Osteoblast (primary cell): ENCODE measurements around the gene P2RY6. TPM values are rescaled to one million over a fixed set of nuclear protein-coding genes. Genes with fewer than 3 reads are reported as not detected.

Experiments used
- DNase-seq: peaks from one replicate; pipeline ENCODE4 v3.0.0; 2011; ENCODE audit warnings: low spot score, mixed read lengths; ENCODE audit not compliant: insufficient read length; ENCODE audit errors: missing footprints
- H2AFZ ChIP-seq: 2 replicates; pipeline ENCODE4 v1.6.0; 2011; ENCODE audit warnings: mild to moderate bottlenecking, low read length
- H3K27ac ChIP-seq: 2 replicates; pipeline ENCODE4 v1.5.1; 2011; ENCODE audit warnings: mild to moderate bottlenecking, low read depth, low read length, moderate library complexity
- H3K27me3 ChIP-seq: 2 replicates; pipeline ENCODE4 v1.6.0; 2012; ENCODE audit warnings: mild to moderate bottlenecking, control low read depth, inconsistent platforms, low read length, moderate library complexity; ENCODE audit not compliant: insufficient read depth
- H3K36me3 ChIP-seq: 2 replicates; pipeline ENCODE4 v1.5.1; 2011; ENCODE audit warnings: mild to moderate bottlenecking, low read length, control low read depth, moderate library complexity; ENCODE audit not compliant: insufficient read depth
- H3K4me1 ChIP-seq: 2 replicates; pipeline ENCODE4 v1.5.1; 2011; ENCODE audit warnings: mild to moderate bottlenecking, low read length, control low read depth, moderate library complexity; ENCODE audit not compliant: insufficient read depth
- H3K4me2 ChIP-seq: 2 replicates; pipeline ENCODE4 v1.6.0; 2011; ENCODE audit warnings: mild to moderate bottlenecking, low read length; ENCODE audit not compliant: insufficient read depth
- H3K4me3 ChIP-seq: fragments of 200-600 bp; sonication (generic); 3 replicates; pipeline ENCODE4 v1.5.1; 2012; ENCODE audit warnings: mild to moderate bottlenecking, low read length, inconsistent platforms; ENCODE audit not compliant: insufficient read depth
- H3K79me2 ChIP-seq: 2 replicates; pipeline ENCODE4 v1.6.0; 2012; ENCODE audit warnings: mild to moderate bottlenecking, low read length, control low read depth, inconsistent platforms; ENCODE audit not compliant: insufficient read depth
- H3K9me3 ChIP-seq: 2 replicates; pipeline ENCODE4 v1.5.1; 2011; ENCODE audit warnings: low read depth, low read length, control low read depth
- H4K20me1 ChIP-seq: 2 replicates; pipeline ENCODE4 v1.6.0; 2012; ENCODE audit warnings: mild to moderate bottlenecking, low read length, control low read depth; ENCODE audit not compliant: insufficient read depth
- CTCF ChIP-seq: IDR thresholded peaks from 2 replicates; pipeline ENCODE4 v1.5.1; 2011; ENCODE audit warnings: mild to moderate bottlenecking, low read depth, low read length, moderate library complexity; ENCODE audit errors: extremely low read depth
- total RNA-seq: library from RNA; depleted of rRNA; stranded (reverse); fragments of >200 nt; gene quantifications from 2 replicates; pipeline ENCODE4 v1.2.3, GENCODE V29; 2012

Gene P2RY6
- total RNA-seq, 1 donor = 0.72 TPM

- Histone ChIP-seq H3K79me2 (peaks cover 91% of the 10 kb centered on the region), H3K4me1 (peaks cover 91% of the 10 kb centered on the region), H2AFZ (no peak overlapping the region)
Measured at GRCh38 chr11:73321604-73322381, 49.7 kb downstream of the P2RY6 start.

GRCh38 chr11:73322382-73323306, 50.5 kb downstream of the P2RY6 start:
- Histone ChIP-seq H3K79me2 (peaks cover 91% of the 10 kb centered on the region), H3K4me3 (peak overlapping the region; percentile 15), H3K4me1 (peaks cover 91% of the 10 kb centered on the region), H3K9me3 (no peaks in the 10 kb centered on the region), H2AFZ (no peak overlapping the region), H3K36me3 (peaks cover 9% of the 10 kb centered on the region), H3K27ac (peak overlapping the region; percentile 94), H3K4me2 (peak overlapping the region; percentile 67), H3K27me3 (no peaks in the 10 kb centered on the region), H4K20me1 (peaks cover 38% of the 10 kb centered on the region)
- peak; percentile 83 for DNase-seq
- TF ChIP-seq CTCF = no peak

More at GRCh38 chr11:73321604-73322381, 49.7 kb downstream of the P2RY6 start:
- peak overlapping the region; percentile 21 for H3K4me3 ChIP-seq
- H3K9me3 ChIP-seq = no peaks in the 10 kb centered on the region
- peak overlapping the region; percentile 67 for H3K4me2 ChIP-seq
- peaks cover 43% of the 10 kb centered on the region for H4K20me1 ChIP-seq
- no peak for TF ChIP-seq CTCF
- peak; percentile 84 for DNase-seq
- no peaks in the 10 kb centered on the region for H3K27me3 ChIP-seq
- peak overlapping the region; percentile 94 for H3K27ac ChIP-seq
- H3K36me3 ChIP-seq = peaks cover 11% of the 10 kb centered on the region

GRCh38 chr11:73323464-73323863, 51.3 kb downstream of the P2RY6 start:
- Histone ChIP-seq H2AFZ (no peak overlapping the region), H3K27ac (peak overlapping the region; percentile 94), H4K20me1 (peaks cover 42% of the 10 kb centered on the region), H3K9me3 (no peaks in the 10 kb centered on the region), H3K36me3 (peaks cover 9% of the 10 kb centered on the region), H3K27me3 (no peaks in the 10 kb centered on the region), H3K4me1 (peaks cover 87% of the 10 kb centered on the region), H3K79me2 (peaks cover 91% of the 10 kb centered on the region), H3K4me2 (peak overlapping the region; percentile 67), H3K4me3 (peak overlapping the region; percentile 35)
- DNase-seq = peak; percentile 96
- no peak for TF ChIP-seq CTCF
